ENCODE data around the gene MTUS2. TPM values are rescaled to one million over a fixed set of nuclear protein-coding genes. Genes with fewer than 3 reads are reported as not detected.

The MTUS2 gene
- total and polyA plus RNA-seq, 10 of the 15 experiments (the other 5 are each of a cell fraction or from before 2014, with no cell fraction given) = under 0.01 to 0.05 (median 0.02) TPM; not detected in 6

- RAD21 ChIA-PET (ENCODE audit: unreplicated experiment) = no interaction called here
- POLR2A ChIA-PET = no interaction called here
- no TSS peak for BruUV-seq (replicated peaks)
- Histone ChIP-seq H3K27ac (ENCODE audit: control insufficient read depth, insufficient read depth) (no peak overlapping the region), H3K79me2 (ENCODE audit: control insufficient read depth, insufficient read depth, low read length) (no peaks in the 10 kb centered on the region), H3K9me3 (replicated peaks; ENCODE audit: control insufficient read depth, insufficient read depth, low read length) (no peaks in the 10 kb centered on the region), H2AFZ (ENCODE audit: control insufficient read depth, low read depth, low read length) (no peak overlapping the region), H3K4me1 (ENCODE audit: control insufficient read depth, insufficient read depth, low read length) (no peaks in the 10 kb centered on the region), H4K20me1 (ENCODE audit: control insufficient read depth, insufficient read depth) (no peaks in the 10 kb centered on the region), H3K9ac (ENCODE audit: control insufficient read depth, insufficient read depth, low read length) (no peak overlapping the region), H3K4me2 (ENCODE audit: control insufficient read depth, insufficient read depth) (no peak overlapping the region), H3K27me3 (replicated peaks in 1 of 2; ENCODE audit: control insufficient read depth in 2 of 2, insufficient read depth in 2 of 2, low read length in 1 of 2) (no peaks in the 10 kb centered on the region; a peak in 1 of 4 replicates), H3K36me3 (ENCODE audit: control insufficient read depth in 2 of 2, insufficient read depth in 2 of 2, low read length in 1 of 2) (no peaks in the 10 kb centered on the region), H3K4me3 (no peak overlapping the region)
- ATAC-seq (no peak), FAIRE-seq (no peak), DNase-seq (ENCODE audit: low read depth, low spot score) (no peak)
- CTCF ChIA-PET = no interaction called here
- TF ChIP-seq FOXK2 (IDR thresholded peaks at IDR 0.05) = no peak
- no peak for TF ChIP-seq ZNF687 (IDR thresholded peaks at IDR 0.05)
- TF ChIP-seq, protein P1, sequence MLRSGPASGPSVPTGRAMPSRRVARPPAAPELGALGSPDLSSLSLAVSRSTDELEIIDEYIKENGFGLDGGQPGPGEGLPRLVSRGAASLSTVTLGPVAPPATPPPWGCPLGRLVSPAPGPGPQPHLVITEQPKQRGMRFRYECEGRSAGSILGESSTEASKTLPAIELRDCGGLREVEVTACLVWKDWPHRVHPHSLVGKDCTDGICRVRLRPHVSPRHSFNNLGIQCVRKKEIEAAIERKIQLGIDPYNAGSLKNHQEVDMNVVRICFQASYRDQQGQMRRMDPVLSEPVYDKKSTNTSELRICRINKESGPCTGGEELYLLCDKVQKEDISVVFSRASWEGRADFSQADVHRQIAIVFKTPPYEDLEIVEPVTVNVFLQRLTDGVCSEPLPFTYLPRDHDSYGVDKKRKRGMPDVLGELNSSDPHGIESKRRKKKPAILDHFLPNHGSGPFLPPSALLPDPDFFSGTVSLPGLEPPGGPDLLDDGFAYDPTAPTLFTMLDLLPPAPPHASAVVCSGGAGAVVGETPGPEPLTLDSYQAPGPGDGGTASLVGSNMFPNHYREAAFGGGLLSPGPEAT (IDR thresholded peaks at IDR 0.05; ENCODE audit: low read depth) = no peak
- no peak for TF ChIP-seq CHD1 (IDR thresholded peaks at IDR 0.05; ENCODE audit: low read depth, low read length)
- TF ChIP-seq MXI1 (IDR thresholded peaks at IDR 0.05; ENCODE audit: low read depth, low read length) = no peak
- TF ChIP-seq CUX1 (IDR thresholded peaks at IDR 0.05; ENCODE audit: insufficient replicate concordance, low read depth, low read length) = no peak
- TF ChIP-seq, protein P2, sequence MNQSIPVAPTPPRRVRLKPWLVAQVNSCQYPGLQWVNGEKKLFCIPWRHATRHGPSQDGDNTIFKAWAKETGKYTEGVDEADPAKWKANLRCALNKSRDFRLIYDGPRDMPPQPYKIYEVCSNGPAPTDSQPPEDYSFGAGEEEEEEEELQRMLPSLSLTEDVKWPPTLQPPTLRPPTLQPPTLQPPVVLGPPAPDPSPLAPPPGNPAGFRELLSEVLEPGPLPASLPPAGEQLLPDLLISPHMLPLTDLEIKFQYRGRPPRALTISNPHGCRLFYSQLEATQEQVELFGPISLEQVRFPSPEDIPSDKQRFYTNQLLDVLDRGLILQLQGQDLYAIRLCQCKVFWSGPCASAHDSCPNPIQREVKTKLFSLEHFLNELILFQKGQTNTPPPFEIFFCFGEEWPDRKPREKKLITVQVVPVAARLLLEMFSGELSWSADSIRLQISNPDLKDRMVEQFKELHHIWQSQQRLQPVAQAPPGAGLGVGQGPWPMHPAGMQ (IDR thresholded peaks at IDR 0.05; ENCODE audit: borderline replicate concordance) = no peak
- intact Hi-C loops (cut with micrococcal nuclease; ENCODE audit: unreplicated experiment) = no loop called here
- SMC1A ChIA-PET (ENCODE audit: uncharacterized antibody, unreplicated experiment) = no interaction called here
- WGBS (ENCODE audit: insufficient coverage, insufficient replicate concordance, low lambda C conversion rate, missing lambda C conversion rate) = 16% methylated on average over 4 of the region's 4 CpGs
- in situ Hi-C loops (cut with MboI) = no loop called here
Observed at GRCh38 chr13:29464105-29464679, 644.1 kb downstream of the MTUS2 start.
